GM12864 (cell line): Measurements from ENCODE around the gene CHDH.

Source experiments
- DNase-seq: peaks from one replicate; pipeline ENCODE4 v3.0.0-alpha.2; 2011; ENCODE audit warnings: low read depth
- H3K4me3 ChIP-seq: 2 replicates; pipeline ENCODE4 v1.5.1; 2011; ENCODE audit warnings: mild to moderate bottlenecking, low read depth, low read length, control low read depth
- CTCF ChIP-seq: IDR thresholded peaks from 2 replicates; pipeline ENCODE4 v1.5.1; 2011; ENCODE audit warnings: low read depth, mild to moderate bottlenecking, moderate library complexity, low read length, control low read depth, inconsistent platforms; ENCODE audit errors: missing control alignments

CHDH gene

GRCh38 chr3:53863145-53863544, 16.9 kb upstream of the CHDH start:
- H3K4me3 ChIP-seq = no peak overlapping the region

DNA sequence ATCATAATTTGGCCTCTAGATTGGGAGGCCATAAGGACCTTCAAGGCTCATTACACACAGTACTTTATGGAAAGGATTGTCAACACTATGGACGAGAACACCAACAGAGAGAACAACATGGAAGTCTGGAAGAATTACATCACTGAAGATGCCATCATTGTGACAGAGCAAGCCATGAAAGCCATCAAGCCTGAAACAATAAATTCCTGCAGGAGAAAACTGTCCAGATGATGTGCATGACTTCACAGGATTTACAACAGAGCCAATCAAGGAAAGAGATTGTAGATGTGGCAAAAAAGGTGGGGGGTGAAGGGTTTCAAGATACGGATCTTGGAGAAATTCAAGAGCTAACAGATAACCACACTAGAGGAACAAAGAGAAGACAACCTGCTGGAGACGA, 16.0 kb upstream of the CHDH start:
- TF ChIP-seq CTCF = no peak
- H3K4me3 ChIP-seq = no peak overlapping the region
- DNase-seq = no peak

More at GRCh38 chr3:53863145-53863544, 16.9 kb upstream of the CHDH start:
- DNase-seq = no peak
- TF ChIP-seq CTCF = no peak

GRCh38 chr3:53860196-53860595, 14.0 kb upstream of the CHDH start:
- TF ChIP-seq CTCF = no peak
- DNase-seq = no peak
- no peak overlapping the region for H3K4me3 ChIP-seq

DNA sequence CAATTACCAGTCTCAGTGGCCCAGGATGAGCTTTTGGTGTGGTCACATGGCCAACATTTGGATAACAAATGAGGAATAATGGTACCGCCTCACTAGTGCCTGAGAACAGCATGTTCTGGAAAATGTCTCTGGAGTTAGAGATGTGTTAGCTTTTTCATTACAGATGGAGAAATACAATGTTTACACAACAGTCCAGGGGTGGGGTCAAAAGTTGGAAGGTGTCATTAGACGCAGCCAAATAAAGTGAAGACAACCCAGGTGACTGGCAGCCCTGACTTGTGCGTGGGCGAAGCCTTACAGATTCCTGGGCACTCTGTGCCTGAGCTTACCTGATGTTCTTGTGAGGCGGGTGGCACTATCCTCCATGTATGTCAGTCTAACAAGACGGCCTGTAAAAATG, 13.0 kb upstream of the CHDH start:
- H3K4me3 ChIP-seq = no peak overlapping the region
- DNase-seq = no peak
- TF ChIP-seq CTCF = no peak

DNA sequence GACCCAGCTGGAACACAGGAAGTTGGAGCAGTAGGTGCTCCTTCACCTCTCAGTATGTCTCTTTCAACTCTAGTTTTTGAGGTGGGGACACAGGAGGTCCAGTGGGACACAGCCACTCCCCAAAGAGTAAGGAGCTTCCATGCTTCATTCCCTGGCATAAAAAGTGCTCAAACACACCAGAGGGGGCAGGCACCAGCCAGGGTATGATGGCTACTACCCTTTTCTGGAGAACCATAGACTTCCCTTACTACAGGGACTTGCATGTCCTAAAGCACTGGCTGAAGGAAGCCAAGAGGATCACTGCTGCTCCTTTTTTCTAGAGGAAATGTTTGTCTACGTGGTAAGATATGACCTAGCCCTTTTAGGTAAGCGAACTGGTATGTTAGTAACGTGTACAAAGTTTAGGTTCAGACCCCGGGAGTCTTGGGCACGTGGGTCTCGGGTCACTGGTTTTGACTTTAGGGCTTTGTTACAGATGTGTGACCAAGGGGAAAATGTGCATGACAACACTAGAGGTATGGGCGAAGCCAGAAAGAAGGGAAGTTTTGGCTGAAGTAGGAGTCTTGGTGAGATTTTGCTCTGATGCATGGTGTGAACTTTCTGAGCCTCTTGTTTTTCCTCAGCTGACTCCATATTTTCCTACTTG, 12.0 kb upstream of the CHDH start:
- DNase-seq = no peak
- peak; percentile 7 for TF ChIP-seq CTCF
- no peak overlapping the region for H3K4me3 ChIP-seq

DNA sequence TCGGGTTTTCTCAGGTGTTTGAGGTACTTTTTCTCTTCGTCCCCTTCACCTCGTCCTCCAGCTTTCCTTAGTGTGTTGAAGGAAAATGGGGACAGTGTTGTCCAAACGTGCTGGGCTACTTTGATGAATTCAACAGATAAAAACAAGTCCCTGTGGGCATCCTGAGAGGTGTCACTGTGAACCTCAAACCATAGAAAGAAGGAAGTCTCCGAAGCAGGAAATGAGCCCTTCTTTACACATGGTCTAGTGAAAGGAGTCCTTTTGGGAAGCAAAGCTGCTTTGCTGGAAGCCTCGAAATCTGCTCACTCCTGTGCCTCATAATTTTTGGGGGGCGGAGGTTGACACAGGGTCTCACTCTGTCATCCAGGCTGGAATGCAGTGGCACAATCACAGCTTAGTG, 10.7 kb upstream of the CHDH start:
- TF ChIP-seq CTCF = no peak
- no peak for DNase-seq
- H3K4me3 ChIP-seq = no peak overlapping the region

DNA sequence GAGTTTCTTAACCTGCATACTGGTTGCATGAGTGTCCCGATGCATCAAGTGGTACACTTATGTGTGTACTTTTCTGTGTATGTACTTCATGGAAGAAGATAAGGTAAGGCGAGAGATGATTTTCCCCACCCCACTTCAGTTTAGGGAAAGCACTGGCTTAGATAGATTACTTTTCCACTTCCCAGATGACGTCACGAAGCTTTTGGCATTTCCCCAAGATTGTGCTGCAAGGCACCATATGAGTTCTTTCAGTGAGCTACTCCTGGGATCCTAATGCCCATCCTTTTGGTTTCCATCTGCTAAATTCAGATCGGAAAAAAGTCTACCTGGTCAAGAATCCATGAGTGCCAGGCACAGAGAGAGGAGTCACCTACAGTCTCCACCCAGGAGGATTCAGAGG, 4.7 kb upstream of the CHDH start:
- no peak for DNase-seq
- H3K4me3 ChIP-seq = no peak overlapping the region
- TF ChIP-seq CTCF = no peak
